Liver (tissue), 9 donors: ENCODE results near the gene ZNF808. TPM values are rescaled to one million over a fixed set of nuclear protein-coding genes. Genes with fewer than 3 reads are reported as not detected.
"Not testable (repeated sequence)": the region's sequence is repeated elsewhere in the genome, so short reads cannot be mapped to it uniquely, and the experiment has no call there.

Experiments
- DNase-seq: peaks from one replicate; pipeline ENCODE4 v3.0.0-alpha.2; 2017; ENCODE audit warnings: low spot score
- H3K27ac ChIP-seq, 2 donors: one replicate each; pipeline ENCODE4 v1.7.0; 2013; ENCODE audit warnings: inconsistent platforms in 2 of 2, low read length in 2 of 2, control low read depth in 1 of 2, low read depth in 1 of 2, mild to moderate bottlenecking in 1 of 2
- H3K27me3 ChIP-seq, 4 donors: one replicate each; pipeline versions ENCODE4 v1.6.1 to v1.7.0; 2013; ENCODE audit warnings: low read length in 3 of 4, inconsistent platforms in 1 of 4, mild to moderate bottlenecking in 1 of 4, moderate library complexity in 1 of 4; ENCODE audit not compliant: control insufficient read depth in 4 of 4, insufficient read depth in 4 of 4
- H3K36me3 ChIP-seq, 4 donors: one replicate each; pipeline versions ENCODE4 v1.6.1 to v1.7.0; 2013; ENCODE audit warnings: low read length in 3 of 4, mild to moderate bottlenecking in 3 of 4, low read depth in 1 of 4, moderate library complexity in 1 of 4; ENCODE audit not compliant: control insufficient read depth in 4 of 4, insufficient read depth in 3 of 4
- H3K4me1 ChIP-seq, 4 donors: one replicate each; pipeline versions ENCODE4 v1.6.1 to v1.7.0; 2013; ENCODE audit warnings: low read length in 3 of 4, mild to moderate bottlenecking in 3 of 4, moderate library complexity in 1 of 4; ENCODE audit not compliant: control insufficient read depth in 4 of 4, insufficient read depth in 4 of 4
- H3K4me3 ChIP-seq, 3 donors: one replicate each; pipeline versions ENCODE4 v1.6.1 to v1.7.0; 2013; ENCODE audit warnings: low read length in 3 of 3, control low read depth in 1 of 3, low read depth in 1 of 3, mild to moderate bottlenecking in 1 of 3
- H3K9ac ChIP-seq, 2 donors: one replicate each; pipeline ENCODE4 v1.7.0; 2013; ENCODE audit warnings: low read length in 2 of 2, mild to moderate bottlenecking in 2 of 2, moderate library complexity in 2 of 2, control low read depth in 1 of 2, low read depth in 1 of 2
- H3K9me3 ChIP-seq, 4 donors: one replicate each; pipeline versions ENCODE4 v1.6.1 to v1.7.0; 2013; ENCODE audit warnings: low read length in 3 of 4; ENCODE audit not compliant: control insufficient read depth in 4 of 4
- GABPA ChIP-seq, 2 donors: IDR thresholded peaks in 1 of 2; conservative IDR thresholded peaks in 1 of 2; 2 replicates each; pipeline ENCODE4 v1.6.1; 2016; ENCODE audit warnings: antibody characterized with exemption in 2 of 2, mild to moderate bottlenecking in 1 of 2, moderate library complexity in 1 of 2
- HNF4A ChIP-seq, 2 donors: conservative IDR thresholded peaks; 2 replicates each; pipeline ENCODE4 v1.6.1; 2016; ENCODE audit warnings: antibody characterized with exemption in 2 of 2, mild to moderate bottlenecking in 2 of 2
- SP1 ChIP-seq: IDR thresholded peaks from 2 replicates; pipeline ENCODE4 v1.6.1; 2018; ENCODE audit warnings: antibody characterized with exemption, mild to moderate bottlenecking
- YY1 ChIP-seq: IDR thresholded peaks from 2 replicates; pipeline ENCODE4 v1.6.1; 2016; ENCODE audit warnings: antibody characterized with exemption, mild to moderate bottlenecking
- WGBS: extraction: QIAGEN DNeasy Blood & Tissue Kit; methylation state at CpG from one replicate; pipeline ENCODE4 v1.1.7; 2013; 5-methylcytosine and 5-hydroxymethylcytosine counted together
- polyA plus RNA-seq, 2 donors: library from polyadenylated mRNA; stranded (reverse) in 1 of 2; unstranded in 1 of 2; fragments of 200-250 nt in 1 of 2; fragments of >200 nt in 1 of 2; fragmentation: Nextera tagmentation in 1 of 2; extraction: Ambion mirVana in 1 of 2; gene quantifications; one replicate each; pipeline versions ENCODE4 v1.2.1 to v1.2.3, GENCODE V29; 2013 to 2015
- total RNA-seq, 2 donors: library from RNA; depleted of rRNA; stranded (reverse); fragments of >200 nt; gene quantifications; one replicate each; pipeline ENCODE4 v1.2.3, GENCODE V29; 2014
- TF ChIP-seq, protein P1 (sequence below): fragments of 150-350 bp; IDR thresholded peaks from 2 replicates; pipeline ENCODE4 v1.5.1; 2017; ENCODE audit warnings: improper control_type of control experiment, low read depth, low read length; ENCODE audit not compliant: missing input control
- donor health status: healthy.
- donor health status: healthy.
- donor health status: healthy.
- donor health status: healthy.
- donor health status: healthy.

Gene ZNF808
- total and polyA plus RNA-seq, 4 donors, result 0.88 to 9.4 (median 5.2) TPM

DNA sequence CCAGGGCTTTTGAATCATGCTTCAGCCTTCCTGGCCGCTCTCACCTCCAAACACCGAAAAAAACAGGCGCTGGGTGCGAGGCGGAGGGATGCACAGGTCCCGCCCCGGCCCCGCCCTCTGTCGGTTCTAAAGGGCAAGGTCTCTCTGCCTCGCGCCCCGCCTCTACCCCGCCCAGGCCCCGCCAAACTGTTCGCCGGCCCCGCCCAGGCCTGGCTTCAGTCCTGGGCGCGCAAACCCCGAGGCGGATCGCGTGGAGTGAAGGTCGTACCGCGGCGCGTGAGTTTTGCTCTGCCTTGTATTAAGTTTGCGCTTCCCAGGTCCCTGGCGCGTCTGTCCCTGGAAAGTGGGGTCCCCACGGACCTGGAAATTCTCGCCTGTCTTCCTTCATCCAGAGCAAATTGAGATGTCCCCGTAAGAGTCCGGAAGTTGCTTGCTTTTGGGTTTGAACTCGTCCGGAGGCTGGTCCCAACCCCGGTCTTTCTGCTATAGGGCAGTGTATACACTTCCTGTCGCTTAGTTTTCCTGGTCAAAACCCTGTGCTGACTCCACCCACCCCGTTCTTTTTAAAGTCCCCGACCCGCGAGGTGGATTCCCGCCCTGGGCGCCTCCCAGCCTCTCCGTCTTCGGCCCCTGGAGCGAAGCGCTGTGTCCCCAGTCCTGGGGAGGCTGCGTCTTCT is 8.4 kb downstream of the ZNF808 start:
- TF ChIP-seq, protein P1, sequence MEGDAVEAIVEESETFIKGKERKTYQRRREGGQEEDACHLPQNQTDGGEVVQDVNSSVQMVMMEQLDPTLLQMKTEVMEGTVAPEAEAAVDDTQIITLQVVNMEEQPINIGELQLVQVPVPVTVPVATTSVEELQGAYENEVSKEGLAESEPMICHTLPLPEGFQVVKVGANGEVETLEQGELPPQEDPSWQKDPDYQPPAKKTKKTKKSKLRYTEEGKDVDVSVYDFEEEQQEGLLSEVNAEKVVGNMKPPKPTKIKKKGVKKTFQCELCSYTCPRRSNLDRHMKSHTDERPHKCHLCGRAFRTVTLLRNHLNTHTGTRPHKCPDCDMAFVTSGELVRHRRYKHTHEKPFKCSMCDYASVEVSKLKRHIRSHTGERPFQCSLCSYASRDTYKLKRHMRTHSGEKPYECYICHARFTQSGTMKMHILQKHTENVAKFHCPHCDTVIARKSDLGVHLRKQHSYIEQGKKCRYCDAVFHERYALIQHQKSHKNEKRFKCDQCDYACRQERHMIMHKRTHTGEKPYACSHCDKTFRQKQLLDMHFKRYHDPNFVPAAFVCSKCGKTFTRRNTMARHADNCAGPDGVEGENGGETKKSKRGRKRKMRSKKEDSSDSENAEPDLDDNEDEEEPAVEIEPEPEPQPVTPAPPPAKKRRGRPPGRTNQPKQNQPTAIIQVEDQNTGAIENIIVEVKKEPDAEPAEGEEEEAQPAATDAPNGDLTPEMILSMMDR, result no peak
- peak; percentile 30 for TF ChIP-seq SP1
- peak; percentile 86 for DNase-seq
- Histone ChIP-seq H3K27ac (peak overlapping the region; percentile 44 to 59), H3K27me3 (no peaks in the 10 kb centered on the region), H3K9ac (peak overlapping the region in 1 of 2 donors; percentile 22), H3K4me3 (peak overlapping the region; percentile 41 to 68 (median 62)), H3K36me3 (peaks cover 8 to 16% (median 10%) of the 10 kb centered on the region in 4 donors), H3K9me3 (peaks cover 7 to 35% (median 20%) of the 10 kb centered on the region in 4 donors), H3K4me1 (no peaks in the 10 kb centered on the region)
- WGBS, result 44% methylated on average over 50 of the region's 50 CpGs

DNA sequence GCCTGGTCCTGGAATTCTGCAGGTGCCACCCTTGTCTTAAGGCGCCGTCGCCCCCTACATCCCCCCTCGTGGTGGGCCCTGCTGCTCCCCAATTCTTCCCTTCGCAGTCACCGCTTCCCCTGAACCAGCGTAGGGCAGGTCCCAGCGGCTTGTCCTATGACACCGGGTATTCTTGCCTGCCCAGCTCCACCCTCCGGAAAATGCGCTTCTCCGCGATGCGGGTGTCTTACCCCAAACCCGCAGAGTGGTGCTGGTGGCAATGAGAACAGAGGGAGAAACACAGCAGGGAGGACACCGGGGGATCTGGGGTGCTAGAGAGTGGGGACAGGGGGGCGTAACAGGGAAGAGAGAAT is 9.0 kb downstream of the ZNF808 start:
- Histone ChIP-seq H3K4me3 (peak overlapping the region; percentile 27 to 62 (median 41)), H3K27ac (peak overlapping the region in 1 of 2 donors; percentile 0), H3K4me1 (no peaks in the 10 kb centered on the region), H3K36me3 (peaks cover 8 to 18% (median 10%) of the 10 kb centered on the region in 4 donors), H3K9me3 (peaks cover 7 to 38% (median 20%) of the 10 kb centered on the region in 4 donors), H3K9ac (no peak overlapping the region), H3K27me3 (no peaks in the 10 kb centered on the region)
- no peak for DNase-seq
- TF ChIP-seq YY1 (no peak), GABPA (IDR thresholded peaks at IDR 0.05 in 1 of 2, conservative IDR thresholded peaks at IDR 0.05 in 1 of 2) (no peak), HNF4A (conservative IDR thresholded peaks at IDR 0.05) (no peak), SP1 (no peak)
- WGBS, result 47% methylated on average over 17 of the region's 17 CpGs

DNA sequence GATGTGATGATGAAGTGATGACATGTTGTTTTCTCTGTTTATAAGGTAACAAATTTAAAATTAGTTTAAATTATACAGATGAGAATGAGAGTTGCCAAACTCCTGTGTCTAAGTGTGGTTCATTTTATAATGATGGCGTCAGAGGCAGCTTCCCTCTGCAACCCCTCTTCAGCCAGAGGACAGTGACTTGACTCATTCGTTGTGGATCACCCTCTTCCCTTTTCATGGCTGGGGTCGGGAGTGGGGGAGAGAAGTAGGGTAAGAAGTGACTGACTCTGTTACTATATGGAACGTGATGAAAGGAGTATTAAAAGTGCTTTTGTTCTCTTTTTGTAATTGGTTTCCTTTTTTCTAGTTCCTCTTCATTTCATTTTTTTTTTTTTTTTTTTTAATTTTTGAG is 11.3 kb downstream of the ZNF808 start:
- peaks cover 2 to 43% (median 22%) of the 10 kb centered on the region in 4 donors for H3K9me3 ChIP-seq
- WGBS, result 80% methylated on average over 4 of the region's 4 CpGs
- not testable (repeated sequence) for H3K27me3 ChIP-seq, H3K27ac ChIP-seq, H3K9ac ChIP-seq, H3K4me1 ChIP-seq, H3K4me3 ChIP-seq, DNase-seq
- peaks cover 7 to 29% (median 14%) of the 10 kb centered on the region in 4 donors for H3K36me3 ChIP-seq

DNA sequence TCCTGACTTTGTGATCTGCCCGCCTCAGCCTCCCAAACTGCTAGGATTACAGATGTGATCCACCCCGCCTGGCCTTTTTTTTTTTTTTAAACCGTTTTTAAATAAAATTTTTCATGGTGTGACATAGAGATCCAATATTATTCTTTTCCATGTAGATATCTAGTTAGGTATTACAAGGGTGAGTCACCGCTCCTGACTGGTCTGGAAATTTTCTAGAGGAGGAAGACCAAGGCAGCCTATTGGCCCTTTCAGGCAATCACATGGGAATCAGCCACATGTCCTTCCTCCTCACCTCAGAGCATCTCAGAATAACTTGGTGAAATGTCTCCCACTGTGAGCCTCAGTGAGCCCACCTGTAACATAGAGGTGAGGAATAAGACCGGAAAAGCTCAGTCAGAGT is 13.7 kb downstream of the ZNF808 start:
- H3K27ac ChIP-seq, DNase-seq, H3K9ac ChIP-seq, H3K4me3 ChIP-seq, H3K27me3 ChIP-seq, H3K4me1 ChIP-seq: not testable (repeated sequence)
- Histone ChIP-seq H3K36me3 (peaks cover 18 to 40% (median 25%) of the 10 kb centered on the region in 4 donors), H3K9me3 (peaks cover 8 to 50% (median 23%) of the 10 kb centered on the region in 4 donors)
- 97% methylated on average over 5 of the region's 5 CpGs for WGBS
